Urinary bladder (tissue), 4 donors: ENCODE results near the gene UNK. TPM values are rescaled to one million over a fixed set of nuclear protein-coding genes. Genes with fewer than 3 reads are reported as not detected.

Experiments
- DNase-seq: peaks from one replicate; pipeline ENCODE4 v3.0.0-alpha.2; 2015; ENCODE audit errors: extremely low spot score
- H3K27ac ChIP-seq: one replicate; pipeline ENCODE4 v1.5.1; 2013; ENCODE audit warnings: low read depth, mild to moderate bottlenecking, moderate library complexity
- H3K36me3 ChIP-seq: one replicate; pipeline ENCODE4 v1.6.1; 2013; ENCODE audit warnings: mild to moderate bottlenecking, moderate library complexity; ENCODE audit not compliant: insufficient read depth
- H3K4me1 ChIP-seq: one replicate; pipeline ENCODE4 v1.6.1; 2013; ENCODE audit warnings: mild to moderate bottlenecking, moderate library complexity; ENCODE audit not compliant: insufficient read depth
- H3K4me3 ChIP-seq: one replicate; pipeline ENCODE4 v1.5.1; 2013; ENCODE audit warnings: low read depth, low read length
- WGBS: extraction: QIAGEN DNeasy Blood & Tissue Kit; methylation state at CpG from one replicate; pipeline ENCODE4 v1.1.7; 2013; 5-methylcytosine and 5-hydroxymethylcytosine counted together
- polyA plus RNA-seq: library from polyadenylated mRNA; stranded (reverse); fragments of 200-250 nt; gene quantifications from one replicate; pipeline ENCODE4 v1.2.3, GENCODE V29; 2013
- total RNA-seq: library from RNA; depleted of rRNA; stranded (reverse); fragments of >200 nt; gene quantifications from one replicate; pipeline ENCODE4 v1.2.3, GENCODE V29; 2014
- donor health status: healthy with polysubstance abuse.
- donor health status: healthy.

UNK gene
- total and polyA plus RNA-seq, 2 donors, result 29.1 to 58.1 TPM

GRCh38 chr17:75749545-75750389 lies 34.8 kb upstream of the UNK start:
- no peaks in the 10 kb centered on the region for H3K4me1 ChIP-seq
- WGBS, result 16% methylated on average over 20 of the region's 20 CpGs
- H3K36me3 ChIP-seq, result no peaks in the 10 kb centered on the region
- no peak overlapping the region for H3K4me3 ChIP-seq
- no peak for DNase-seq
- no peak overlapping the region for H3K27ac ChIP-seq

- Histone ChIP-seq H3K4me1 (no peaks in the 10 kb centered on the region), H3K36me3 (no peaks in the 10 kb centered on the region), H3K4me3 (no peak overlapping the region), H3K27ac (no peak overlapping the region)
- DNase-seq, result no peak
- 86% methylated on average over 23 of the region's 23 CpGs for WGBS
These were observed 33.8 kb upstream of the UNK start for GRCh38 chr17:75750661-75751423.

- no peak for DNase-seq
- H3K4me1 ChIP-seq, result no peaks in the 10 kb centered on the region
- no peaks in the 10 kb centered on the region for H3K36me3 ChIP-seq
These were observed 32.8 kb upstream of the UNK start for GRCh38 chr17:75751676-75752404.

GRCh38 chr17:75752405-75752709 lies 32.2 kb upstream of the UNK start:
- Histone ChIP-seq H3K36me3 (no peaks in the 10 kb centered on the region), H3K4me1 (no peaks in the 10 kb centered on the region), H3K27ac (no peak overlapping the region), H3K4me3 (no peak overlapping the region)
- no peak for DNase-seq
- 88% methylated on average over 10 of the region's 10 CpGs for WGBS

More at GRCh38 chr17:75751676-75752404, 32.8 kb upstream of the UNK start:
- H3K4me3 ChIP-seq, result no peak overlapping the region
- H3K27ac ChIP-seq, result no peak overlapping the region
- 84% methylated on average over 24 of the region's 24 CpGs for WGBS

- no peaks in the 10 kb centered on the region for H3K4me1 ChIP-seq
- H3K4me3 ChIP-seq, result peak overlapping the region; percentile 28
- no peak for DNase-seq
- H3K36me3 ChIP-seq, result no peaks in the 10 kb centered on the region
- 68% methylated on average over 19 of the region's 19 CpGs for WGBS
- no peak overlapping the region for H3K27ac ChIP-seq
These were observed 31.6 kb upstream of the UNK start for GRCh38 chr17:75752802-75753513.

- Histone ChIP-seq H3K4me3 (peak overlapping the region; percentile 28), H3K36me3 (no peaks in the 10 kb centered on the region), H3K27ac (no peak overlapping the region), H3K4me1 (no peaks in the 10 kb centered on the region)
- 15% methylated on average over 76 of the region's 76 CpGs for WGBS
- DNase-seq, result no peak
These were observed 30.9 kb upstream of the UNK start for GRCh38 chr17:75753514-75754377.

- no peak overlapping the region for H3K4me3 ChIP-seq
- 68% methylated on average over 27 of the region's 27 CpGs for WGBS
- H3K27ac ChIP-seq, result no peak overlapping the region
- H3K4me1 ChIP-seq, result no peaks in the 10 kb centered on the region
- no peaks in the 10 kb centered on the region for H3K36me3 ChIP-seq
- DNase-seq, result no peak
These were observed 30.0 kb upstream of the UNK start for GRCh38 chr17:75754378-75755204.

- H3K4me1 ChIP-seq, result no peaks in the 10 kb centered on the region
- no peak overlapping the region for H3K4me3 ChIP-seq
- DNase-seq, result no peak
- no peak overlapping the region for H3K27ac ChIP-seq
- no peaks in the 10 kb centered on the region for H3K36me3 ChIP-seq
- 84% methylated on average over 20 of the region's 20 CpGs for WGBS
These were observed 29.3 kb upstream of the UNK start for GRCh38 chr17:75755205-75755901.

- no peaks in the 10 kb centered on the region for H3K4me1 ChIP-seq
- WGBS, result 97% methylated on average over 2 of the region's 2 CpGs
- no peak overlapping the region for H3K4me3 ChIP-seq
- H3K27ac ChIP-seq, result no peak overlapping the region
- no peaks in the 10 kb centered on the region for H3K36me3 ChIP-seq
- DNase-seq, result no peak
These were observed 28.6 kb upstream of the UNK start for GRCh38 chr17:75755990-75756389.

GRCh38 chr17:75756451-75757085 lies 28.0 kb upstream of the UNK start:
- WGBS, result 89% methylated on average over 29 of the region's 29 CpGs

GRCh38 chr17:75757086-75757681 lies 27.4 kb upstream of the UNK start:
- WGBS, result 91% methylated on average over 21 of the region's 21 CpGs
- Histone ChIP-seq H3K36me3 (no peaks in the 10 kb centered on the region), H3K27ac (no peak overlapping the region), H3K4me1 (no peaks in the 10 kb centered on the region), H3K4me3 (no peak overlapping the region)
- DNase-seq, result no peak

More at GRCh38 chr17:75756451-75757085, 28.0 kb upstream of the UNK start:
- H3K4me1 ChIP-seq, result no peaks in the 10 kb centered on the region
- H3K27ac ChIP-seq, result no peak overlapping the region
- no peak for DNase-seq
- H3K4me3 ChIP-seq, result no peak overlapping the region
- H3K36me3 ChIP-seq, result no peaks in the 10 kb centered on the region
